ENCODE data around the gene SH3GL2.

- TF ChIP-seq CTCF (IDR thresholded peaks at IDR 0.05; ENCODE audit: low read depth, low read length, poor library complexity, severe bottlenecking) (no peak), EZH2phosphoT487 (IDR thresholded peaks at IDR 0.05; ENCODE audit: borderline replicate concordance, low read length) (no peak)
Measured at GRCh38 chr9:17731308-17731707, 152.4 kb downstream of the SH3GL2 start.
